Measurements from ENCODE around the gene CYTH1. TPM values are rescaled to one million over a fixed set of nuclear protein-coding genes. Genes with fewer than 3 reads are reported as not detected.
"Not testable (repeated sequence)": the region's sequence is repeated elsewhere in the genome, so short reads cannot be mapped to it uniquely, and the experiment has no call there.

Gene CYTH1
- total RNA-seq, 1 experiment from 2014 or later: 10.3 TPM

DNA sequence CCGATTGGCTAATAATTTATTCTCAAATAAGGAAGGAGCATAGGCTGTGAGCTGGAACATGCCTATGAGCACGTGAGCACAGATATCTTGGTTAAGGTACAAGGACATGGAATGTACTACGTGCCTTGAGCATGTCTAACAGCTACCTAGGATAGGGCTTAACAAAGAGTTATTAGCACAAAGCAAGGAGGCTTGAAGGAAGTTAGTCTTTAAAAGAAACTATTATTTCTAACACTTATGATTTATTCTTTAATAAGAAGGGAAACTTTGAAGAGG, 110.4 kb downstream of the CYTH1 start:
- not testable (repeated sequence) for DNase-seq; H3K36me3 ChIP-seq (replicated peaks; ENCODE audit: control insufficient read depth, insufficient read depth, low read length); H3K4me3 ChIP-seq (ENCODE audit: insufficient read depth, low read depth, low read length); H3K27me3 ChIP-seq (ENCODE audit: control insufficient read depth, insufficient read depth, low read length)

- Histone ChIP-seq H3K27me3 (ENCODE audit: control insufficient read depth, insufficient read depth, low read length) (no peaks in the 10 kb centered on the region), H3K4me3 (ENCODE audit: insufficient read depth, low read depth, low read length) (no peak overlapping the region), H3K36me3 (replicated peaks; ENCODE audit: control insufficient read depth, insufficient read depth, low read length) (no peaks in the 10 kb centered on the region)
- no peak for DNase-seq
Measured at GRCh38 chr17:78670850-78671725, 111.0 kb downstream of the CYTH1 start.

GRCh38 chr17:78669975-78670518, 112.0 kb downstream of the CYTH1 start:
- no peak overlapping the region for H3K4me3 ChIP-seq (ENCODE audit: insufficient read depth, low read depth, low read length)
- no peak for DNase-seq
- no peaks in the 10 kb centered on the region for H3K36me3 ChIP-seq (replicated peaks; ENCODE audit: control insufficient read depth, insufficient read depth, low read length)
- H3K27me3 ChIP-seq (ENCODE audit: control insufficient read depth, insufficient read depth, low read length): no peaks in the 10 kb centered on the region

DNA sequence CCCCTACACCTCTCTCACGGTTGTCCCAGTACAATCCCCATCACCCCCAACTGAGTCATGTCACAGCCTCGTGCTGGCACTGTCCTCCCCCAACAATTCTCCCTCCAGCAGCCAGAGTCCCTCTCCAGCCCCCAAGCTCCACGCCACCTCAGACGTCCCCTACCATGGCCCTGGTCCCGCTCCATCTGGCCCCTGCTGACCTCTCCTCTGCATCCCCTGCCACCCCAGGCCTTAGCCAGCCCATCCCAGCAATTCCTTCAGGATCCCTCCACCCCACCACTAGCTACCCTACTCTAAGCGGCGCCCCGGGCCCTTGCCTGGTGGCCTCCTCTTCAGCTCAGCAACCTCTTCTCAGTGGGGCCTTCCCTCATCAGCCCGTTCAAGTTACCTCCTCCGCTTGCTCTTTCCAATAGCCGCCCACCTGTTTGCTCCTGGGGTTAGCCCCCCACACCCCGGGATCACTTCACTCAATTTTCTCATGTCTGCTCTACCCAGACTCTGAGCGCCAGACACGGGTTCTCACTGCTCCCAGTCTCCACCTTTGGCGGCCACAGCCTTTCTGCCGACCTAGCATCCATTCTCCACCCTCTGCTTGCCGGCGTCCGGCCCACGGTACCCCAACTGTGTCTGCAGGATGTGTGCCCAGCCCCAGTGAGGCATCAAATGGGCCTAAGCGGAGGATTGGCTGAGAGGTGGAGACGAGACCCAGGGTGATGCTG, 112.7 kb downstream of the CYTH1 start:
- no peaks in the 10 kb centered on the region for H3K36me3 ChIP-seq (replicated peaks; ENCODE audit: control insufficient read depth, insufficient read depth, low read length)
- no peak overlapping the region for H3K4me3 ChIP-seq (ENCODE audit: insufficient read depth, low read depth, low read length)
- DNase-seq: no peak
- H3K27me3 ChIP-seq (ENCODE audit: control insufficient read depth, insufficient read depth, low read length): no peaks in the 10 kb centered on the region

GRCh38 chr17:78668847-78669246, 113.2 kb downstream of the CYTH1 start:
- H3K27me3 ChIP-seq (ENCODE audit: control insufficient read depth, insufficient read depth, low read length): no peaks in the 10 kb centered on the region

DNA sequence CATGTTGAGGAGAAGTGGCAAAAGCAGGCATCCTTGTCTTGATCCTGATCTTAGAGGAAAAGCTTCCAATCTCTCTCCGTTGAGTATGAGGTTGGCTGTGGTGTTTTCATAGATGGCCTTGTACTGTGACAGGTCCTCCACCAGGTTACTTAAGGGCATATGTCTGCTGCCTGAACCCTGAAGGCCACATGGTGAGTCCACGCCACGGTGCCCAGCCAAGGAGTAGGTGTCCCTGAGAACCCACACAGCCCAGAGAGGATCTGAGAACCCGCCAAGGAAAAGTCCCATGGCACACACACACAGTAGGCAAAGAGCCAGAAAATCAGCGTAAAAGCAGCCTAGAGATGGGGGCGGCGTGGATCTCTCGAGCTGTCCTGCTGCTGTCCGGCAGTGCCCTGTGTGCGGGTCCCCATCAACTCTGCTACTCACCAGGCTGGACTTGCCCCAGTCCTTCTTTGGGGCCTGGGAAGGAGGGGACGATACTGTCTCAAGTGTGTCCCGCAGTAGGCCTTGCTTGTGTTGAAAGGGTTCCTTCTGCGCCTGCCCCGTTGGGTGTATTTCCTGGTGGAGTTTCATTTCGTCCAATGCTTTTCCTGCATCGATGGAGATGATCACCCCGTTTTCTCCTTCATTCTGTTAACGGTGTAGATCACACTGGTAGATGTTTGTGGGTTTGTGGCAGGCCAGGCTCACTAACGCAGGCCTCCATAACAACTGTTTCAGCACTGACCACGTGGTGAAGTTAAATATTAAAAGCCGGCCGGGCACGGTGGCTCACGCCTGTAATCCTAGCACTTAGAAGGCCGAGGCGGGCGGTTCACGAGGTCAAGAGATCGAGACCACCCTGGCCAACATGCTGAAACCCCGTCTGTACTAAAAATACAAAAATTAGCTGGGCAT, 114.1 kb downstream of the CYTH1 start:
- DNase-seq: no peak
- Histone ChIP-seq H3K36me3 (replicated peaks; ENCODE audit: control insufficient read depth, insufficient read depth, low read length) (no peaks in the 10 kb centered on the region), H3K4me3 (ENCODE audit: insufficient read depth, low read depth, low read length) (no peak overlapping the region), H3K27me3 (ENCODE audit: control insufficient read depth, insufficient read depth, low read length) (no peaks in the 10 kb centered on the region)

More at GRCh38 chr17:78668847-78669246, 113.2 kb downstream of the CYTH1 start:
- no peak for DNase-seq
- Histone ChIP-seq H3K4me3 (ENCODE audit: insufficient read depth, low read depth, low read length) (no peak overlapping the region), H3K36me3 (replicated peaks; ENCODE audit: control insufficient read depth, insufficient read depth, low read length) (no peaks in the 10 kb centered on the region)

DNA sequence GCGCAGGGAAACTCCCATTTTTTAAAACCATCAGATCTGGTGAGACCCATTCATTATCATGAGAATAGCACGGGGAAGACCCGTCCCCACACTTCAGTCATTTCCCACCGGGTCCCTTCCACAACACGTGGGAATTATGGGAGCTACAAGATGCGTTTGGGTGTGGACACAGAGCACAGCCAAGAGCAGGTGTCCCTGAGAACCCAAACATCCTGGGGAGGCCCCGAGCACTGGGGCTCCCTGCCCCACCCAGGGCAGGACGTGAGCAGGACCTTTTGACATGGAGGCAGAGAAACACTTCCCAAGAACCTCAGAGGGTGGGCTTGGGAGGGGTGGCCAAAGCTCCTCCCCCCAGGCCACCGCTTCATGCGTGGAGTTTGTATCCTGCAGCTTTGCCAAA, 115.0 kb downstream of the CYTH1 start:
- Histone ChIP-seq H3K27me3 (ENCODE audit: control insufficient read depth, insufficient read depth, low read length) (no peaks in the 10 kb centered on the region), H3K4me3 (ENCODE audit: insufficient read depth, low read depth, low read length) (no peak overlapping the region), H3K36me3 (replicated peaks; ENCODE audit: control insufficient read depth, insufficient read depth, low read length) (no peaks in the 10 kb centered on the region)
- no peak for DNase-seq

DNA sequence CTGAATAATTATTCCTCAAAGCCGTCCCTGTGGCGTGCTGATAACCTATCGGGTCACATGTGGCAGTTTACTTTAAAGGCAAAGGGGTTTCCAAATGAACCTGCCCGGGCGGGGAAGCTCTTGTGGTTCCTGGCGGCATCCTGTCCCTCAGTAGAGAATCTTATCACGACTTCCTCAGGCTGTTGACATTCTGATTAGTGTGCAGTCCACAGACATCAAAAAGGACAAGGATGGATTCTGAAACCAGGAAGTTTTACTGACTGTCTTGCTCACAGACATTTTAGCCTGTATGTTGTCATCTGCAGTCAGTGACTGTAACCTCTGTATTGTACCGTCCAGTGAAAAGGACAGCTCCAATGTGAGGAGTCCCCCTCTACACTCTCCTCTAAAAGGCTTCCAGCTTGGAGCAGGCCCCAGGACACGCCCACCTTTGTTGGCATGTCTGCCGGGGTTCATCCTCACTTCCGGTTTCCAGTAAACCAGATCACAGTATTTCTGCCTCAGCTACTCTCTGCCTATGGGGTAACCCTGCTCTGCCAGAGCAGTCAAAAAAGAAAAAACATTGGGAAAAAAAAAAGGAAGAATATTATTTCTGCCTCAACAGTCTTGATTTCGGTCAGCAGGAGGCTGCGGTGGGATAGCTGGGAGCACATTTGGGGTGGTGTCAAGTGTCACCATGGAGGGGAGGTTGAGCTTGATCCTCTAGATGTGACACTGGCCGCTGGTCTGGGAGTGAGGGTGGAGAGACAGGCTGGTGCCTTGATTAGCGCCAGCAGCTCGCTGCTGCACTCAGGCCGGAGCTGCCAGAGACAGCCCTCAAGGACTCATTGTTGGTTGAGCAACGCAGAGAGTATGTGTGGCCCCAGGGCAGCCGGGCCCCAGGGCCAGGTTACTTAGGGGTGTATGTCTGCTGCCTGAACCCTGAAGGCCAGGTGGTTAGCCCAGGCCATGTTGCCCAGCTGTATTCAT, 115.8 kb downstream of the CYTH1 start:
- Histone ChIP-seq H3K36me3 (replicated peaks; ENCODE audit: control insufficient read depth, insufficient read depth, low read length) (no peaks in the 10 kb centered on the region), H3K27me3 (ENCODE audit: control insufficient read depth, insufficient read depth, low read length) (no peaks in the 10 kb centered on the region), H3K4me3 (ENCODE audit: insufficient read depth, low read depth, low read length) (no peak overlapping the region)
- no peak for DNase-seq

- H3K36me3 ChIP-seq (replicated peaks; ENCODE audit: control insufficient read depth, insufficient read depth, low read length): no peaks in the 10 kb centered on the region
- H3K27me3 ChIP-seq (ENCODE audit: control insufficient read depth, insufficient read depth, low read length): no peaks in the 10 kb centered on the region
- H3K4me3 ChIP-seq (ENCODE audit: insufficient read depth, low read depth, low read length): no peak overlapping the region
- DNase-seq: no peak
Measured at GRCh38 chr17:78665387-78665951, 116.6 kb downstream of the CYTH1 start.

- H3K4me3 ChIP-seq (ENCODE audit: insufficient read depth, low read depth, low read length): no peak overlapping the region
- no peaks in the 10 kb centered on the region for H3K36me3 ChIP-seq (replicated peaks; ENCODE audit: control insufficient read depth, insufficient read depth, low read length)
- no peak for DNase-seq
- no peaks in the 10 kb centered on the region for H3K27me3 ChIP-seq (ENCODE audit: control insufficient read depth, insufficient read depth, low read length)
Measured at GRCh38 chr17:78664476-78665386, 117.3 kb downstream of the CYTH1 start.

- H3K4me3 ChIP-seq (ENCODE audit: insufficient read depth, low read depth, low read length): no peak overlapping the region
- H3K27me3 ChIP-seq (ENCODE audit: control insufficient read depth, insufficient read depth, low read length): no peaks in the 10 kb centered on the region
- DNase-seq: no peak
- H3K36me3 ChIP-seq (replicated peaks; ENCODE audit: control insufficient read depth, insufficient read depth, low read length): no peaks in the 10 kb centered on the region
Measured at GRCh38 chr17:78661093-78661770, 120.8 kb downstream of the CYTH1 start.

- H3K4me3 ChIP-seq (ENCODE audit: insufficient read depth, low read depth, low read length): no peak overlapping the region
- no peaks in the 10 kb centered on the region for H3K36me3 ChIP-seq (replicated peaks; ENCODE audit: control insufficient read depth, insufficient read depth, low read length)
- no peak for DNase-seq
- H3K27me3 ChIP-seq (ENCODE audit: control insufficient read depth, insufficient read depth, low read length): no peaks in the 10 kb centered on the region
Measured at GRCh38 chr17:78659546-78659945, 122.5 kb downstream of the CYTH1 start.

Data from H7 (cell line).